Cardiac septum (tissue), 1 donor: ENCODE results near the gene ITPKC. TPM values are rescaled to one million over a fixed set of nuclear protein-coding genes. Genes with fewer than 3 reads are reported as not detected.
"Not testable (repeated sequence)": the region's sequence is repeated elsewhere in the genome, so short reads cannot be mapped to it uniquely, and the experiment has no call there.

Experiments
- DNase-seq: peaks from one replicate; pipeline ENCODE4 v3.0.0-alpha.2; 2020; ENCODE audit warnings: low spot score
- intact Hi-C: fragments of 100-400 bp; cut with DNase I; formaldehyde crosslinking; loops from one replicate; pipeline ENCODE4 v1.14.0; 2022
- total RNA-seq: library from RNA; stranded (reverse); fragmentation: NEBNext Ultra II Directional; extraction: Animal tissue kit (Norgen Biotek cat#: 25700); gene quantifications from one replicate; pipeline ENCODE4 v1.2.1, GENCODE V29; 2021
- donor health status: DM: no; HTN: no; CAD: no.

ITPKC gene
- total RNA-seq, 1 donor from 2014 or later = 10.0 TPM

DNA sequence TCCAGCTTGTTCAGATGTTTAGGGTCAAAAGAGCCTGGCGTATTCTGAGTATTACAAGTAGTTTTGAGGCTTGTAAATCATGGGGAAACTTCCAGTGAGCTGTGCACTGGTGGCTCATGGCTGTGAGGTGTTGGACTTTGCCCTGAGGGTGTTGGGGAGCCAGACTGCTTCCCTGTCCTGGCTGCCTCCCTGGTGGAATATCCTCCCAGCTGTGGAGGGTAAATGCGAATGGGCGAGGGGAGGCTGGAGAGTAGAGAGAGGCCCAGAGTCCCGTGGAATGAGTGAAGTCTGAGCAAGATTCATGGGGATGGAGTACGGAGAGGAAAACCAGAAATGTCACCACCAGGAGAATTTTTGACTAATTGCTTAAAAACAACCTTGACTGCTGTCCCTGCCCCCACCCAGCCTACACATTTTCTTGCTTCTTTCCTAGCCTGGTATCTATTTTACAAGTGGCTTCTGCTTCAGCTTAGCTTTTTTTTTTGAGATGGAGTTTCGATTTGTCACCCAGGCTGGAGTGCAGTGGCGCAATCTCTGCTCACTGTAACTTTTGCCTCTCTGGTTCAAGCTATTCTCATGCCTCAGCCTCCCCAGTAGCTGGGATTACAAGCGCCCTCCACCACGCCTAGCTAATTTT, 37.8 kb downstream of the ITPKC start:
- no peak for DNase-seq
- intact Hi-C loops = no loop called here

- intact Hi-C loops = no loop called here
- no peak for DNase-seq
Observed at GRCh38 chr19:40755248-40755624, 38.3 kb downstream of the ITPKC start.

DNA sequence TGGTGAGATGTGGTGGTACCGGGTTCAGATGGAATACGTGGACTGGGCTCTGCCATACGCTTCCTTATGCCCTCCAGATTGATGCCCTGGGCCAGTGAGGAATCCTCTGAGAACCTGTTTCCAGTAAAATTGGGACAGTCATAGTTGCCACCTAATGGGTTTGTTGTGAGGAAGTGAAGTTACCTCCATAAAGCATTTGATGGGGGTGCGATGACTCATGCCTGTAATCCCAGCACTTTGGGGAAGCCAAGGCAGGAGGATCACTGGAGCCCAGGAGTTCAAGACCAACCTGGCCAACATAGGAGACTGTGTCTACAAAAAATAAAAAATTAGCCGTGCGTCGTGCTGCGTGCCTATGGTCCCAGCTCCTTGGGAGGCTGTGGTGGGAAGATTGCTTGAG, 38.9 kb downstream of the ITPKC start:
- intact Hi-C loops = no loop called here
- DNase-seq = no peak

GRCh38 chr19:40756502-40757110, 39.7 kb downstream of the ITPKC start:
- DNase-seq = no peak
- intact Hi-C loops = no loop called here

GRCh38 chr19:40758491-40758890, 41.6 kb downstream of the ITPKC start:
- DNase-seq = no peak
- intact Hi-C loops = no loop called here

- intact Hi-C loops = no loop called here
- DNase-seq = no peak
Observed at GRCh38 chr19:40759352-40759751, 42.4 kb downstream of the ITPKC start.

DNA sequence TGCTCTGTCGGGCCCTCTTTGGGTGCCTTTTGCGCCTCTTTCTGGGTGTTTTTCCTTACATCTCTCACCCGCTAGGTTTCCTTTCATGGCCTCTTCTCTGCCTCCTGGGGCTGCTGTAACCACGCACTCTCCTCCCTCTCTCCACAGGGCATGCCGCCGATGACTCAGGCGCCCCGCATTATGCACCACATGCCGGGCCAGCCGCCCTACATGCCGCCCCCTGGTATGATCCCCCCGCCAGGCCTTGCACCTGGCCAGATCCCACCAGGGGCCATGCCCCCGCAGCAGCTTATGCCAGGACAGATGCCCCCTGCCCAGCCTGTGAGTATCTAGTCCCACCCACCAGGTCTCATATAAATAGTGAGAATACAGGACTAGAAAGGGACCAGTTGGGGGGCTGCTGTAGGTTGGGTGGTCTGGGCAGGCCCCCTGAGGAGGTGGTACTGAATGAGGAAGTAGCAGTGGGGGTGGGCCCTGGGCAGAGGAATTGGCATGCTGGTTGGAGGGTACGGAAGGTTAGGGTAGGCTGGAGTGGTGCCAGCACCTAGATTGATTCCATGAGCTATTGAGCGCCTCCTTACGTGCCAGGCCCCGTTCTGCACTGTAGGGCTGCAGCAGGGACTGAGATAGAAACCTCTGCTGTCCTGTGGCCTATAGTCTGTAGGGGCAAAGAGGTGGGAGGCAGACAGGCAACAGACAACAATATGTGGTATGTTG, 46.0 kb downstream of the ITPKC start:
- no peak for DNase-seq

DNA sequence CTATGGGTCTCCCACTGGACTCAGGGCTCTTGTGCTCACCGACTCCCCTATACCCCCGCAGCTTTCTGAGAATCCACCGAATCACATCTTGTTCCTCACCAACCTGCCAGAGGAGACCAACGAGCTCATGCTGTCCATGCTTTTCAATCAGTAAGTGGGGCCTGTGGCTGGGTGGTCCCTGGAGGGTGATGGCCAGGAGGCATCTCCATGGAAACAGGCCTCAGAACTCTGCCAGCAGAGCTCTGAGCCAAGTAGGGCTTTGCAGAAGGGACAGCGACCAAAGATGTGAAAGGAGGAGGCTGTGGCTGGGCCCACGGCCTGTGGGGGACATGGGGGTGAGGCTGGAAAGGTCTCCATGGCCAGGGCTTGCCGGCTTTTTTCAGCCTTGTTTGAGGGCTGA, 46.6 kb downstream of the ITPKC start:
- DNase-seq = no peak
- intact Hi-C loops = no loop called here

More for the DNA sequence above, 46.0 kb downstream of the ITPKC start:
- intact Hi-C loops = no loop called here

DNA sequence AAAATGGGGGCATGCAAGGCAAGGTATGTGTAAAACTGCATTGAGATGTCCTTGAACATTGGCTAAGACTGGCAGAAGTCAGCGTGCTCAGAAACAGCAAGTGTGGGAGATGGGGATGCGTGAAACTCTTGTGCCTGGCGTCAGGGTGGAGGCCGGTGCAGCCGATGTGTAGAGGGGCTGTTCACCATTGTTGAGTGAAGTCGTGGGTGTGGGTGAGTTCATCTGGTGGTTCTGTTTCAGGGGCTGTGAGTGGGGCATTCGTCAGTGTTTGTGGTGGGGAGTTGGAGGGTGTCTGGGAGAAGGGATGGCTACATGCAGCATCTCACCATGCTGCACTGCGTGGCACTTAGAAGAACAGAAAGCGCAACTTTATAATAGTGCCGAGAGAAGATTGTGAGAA, 47.1 kb downstream of the ITPKC start:
- DNase-seq = no peak
- intact Hi-C loops = no loop called here

DNA sequence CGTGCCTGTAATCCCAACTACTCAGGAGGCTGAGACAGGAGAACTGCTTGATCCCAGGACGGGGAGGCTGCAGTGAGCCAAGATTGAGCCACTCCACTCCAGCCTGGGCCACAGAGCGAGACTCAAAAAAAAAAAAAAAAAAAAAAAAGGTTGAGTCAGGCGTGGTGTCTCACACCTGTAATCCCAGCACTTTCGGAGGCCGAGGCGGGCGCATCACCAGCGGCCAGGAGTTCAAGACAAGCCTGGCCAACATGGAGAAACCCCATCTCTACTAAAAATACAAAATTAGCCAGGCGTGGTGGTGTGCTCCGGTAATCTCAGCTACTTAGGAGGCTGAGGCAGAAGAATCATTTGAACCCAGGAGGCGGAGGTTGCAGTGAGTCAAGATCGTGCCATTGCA, 49.5 kb downstream of the ITPKC start:
- DNase-seq, intact Hi-C loops: not testable (repeated sequence)

GRCh38 chr19:40768869-40769268, 52.0 kb downstream of the ITPKC start:
- DNase-seq = no peak
- intact Hi-C loops = no loop called here

DNA sequence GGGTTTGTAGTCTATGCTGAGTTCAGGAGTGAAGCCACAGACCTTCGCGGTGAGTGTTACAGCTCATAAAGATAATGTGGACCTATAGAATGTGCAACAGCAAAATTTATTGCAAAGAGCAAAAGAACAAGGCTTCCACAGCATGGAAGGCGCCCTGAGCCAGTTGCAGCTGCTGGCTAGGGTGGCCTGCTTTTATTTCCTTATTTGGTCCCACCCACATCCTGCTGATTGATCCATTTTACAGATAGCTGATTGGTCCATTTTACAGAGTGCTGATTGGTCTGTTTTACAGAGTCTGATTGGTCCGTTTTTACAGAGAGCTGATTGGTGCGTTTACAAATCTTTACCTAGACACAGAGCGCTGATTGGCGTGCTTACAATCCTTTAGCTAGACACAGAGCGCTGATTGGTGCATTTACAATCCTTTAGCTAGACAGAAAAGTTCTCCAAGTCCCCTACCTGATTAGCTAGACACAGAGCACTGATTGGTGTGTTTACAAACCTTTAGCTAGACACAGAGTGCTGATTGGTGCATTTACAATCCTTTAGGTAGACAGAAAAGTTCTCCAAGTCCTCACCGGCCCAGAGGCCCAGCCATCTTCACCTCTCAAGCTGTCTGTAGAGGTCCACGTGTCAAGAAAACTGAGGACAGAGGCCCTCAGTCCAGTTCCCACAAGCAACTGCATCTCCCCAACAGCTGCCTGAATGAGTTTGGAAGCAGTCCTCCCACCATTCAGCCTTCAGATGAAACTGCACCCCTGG, 54.4 kb downstream of the ITPKC start:
- intact Hi-C loops = not testable (repeated sequence)

DNA sequence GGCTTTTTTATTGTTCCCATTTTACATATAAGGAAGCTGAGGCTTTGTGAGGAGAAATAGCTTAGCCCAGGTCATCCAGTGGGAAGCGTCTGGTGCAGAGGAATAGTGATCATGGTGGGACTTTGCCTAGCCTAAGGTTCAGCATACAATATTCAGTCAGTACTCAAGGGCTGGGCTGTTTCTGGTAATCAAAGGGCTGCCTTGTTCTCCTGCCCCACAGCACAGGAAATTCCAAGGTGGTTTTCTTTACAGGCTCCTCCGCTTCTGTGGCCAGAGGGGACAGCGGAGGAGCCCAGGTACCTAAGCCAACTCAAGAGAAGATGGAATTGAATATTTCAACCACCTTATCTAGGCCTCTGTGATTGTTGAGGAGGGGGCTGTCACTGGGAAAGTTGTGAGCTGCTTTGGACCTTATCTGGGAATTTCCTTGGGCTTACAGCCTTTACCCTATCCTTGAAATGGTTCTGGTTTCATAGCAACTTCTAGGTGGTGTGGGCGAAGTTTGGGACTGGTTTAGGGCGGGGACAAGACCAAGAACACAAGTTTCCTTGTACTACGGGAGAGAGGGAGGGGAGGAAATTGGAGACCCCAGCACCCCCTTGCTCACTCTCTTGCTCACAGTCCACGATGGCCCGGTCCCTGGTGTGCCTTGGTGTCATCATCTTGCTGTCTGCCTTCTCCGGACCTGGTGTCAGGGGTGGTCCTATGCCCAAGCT, 58.2 kb downstream of the ITPKC start, which contains the start of gene MIA:
Gene MIA, plus strand, starts transcription at position 606 of the 716 bp plus-strand sequence. Its CDS starts 22 bp downstream, at position 628.
- no peak for DNase-seq

More for the DNA sequence above, 54.4 kb downstream of the ITPKC start:
- not testable (repeated sequence) for DNase-seq

GRCh38 chr19:40775632-40776022, 58.7 kb downstream of the ITPKC start:
- no peak for DNase-seq
- intact Hi-C loops = no loop called here

More for the DNA sequence above, 58.2 kb downstream of the ITPKC start, which contains the start of gene MIA:
- intact Hi-C loops = no loop called here

- intact Hi-C loops = no loop called here
- no peak for DNase-seq
Observed at GRCh38 chr19:40776364-40776763, 59.5 kb downstream of the ITPKC start.

DNA sequence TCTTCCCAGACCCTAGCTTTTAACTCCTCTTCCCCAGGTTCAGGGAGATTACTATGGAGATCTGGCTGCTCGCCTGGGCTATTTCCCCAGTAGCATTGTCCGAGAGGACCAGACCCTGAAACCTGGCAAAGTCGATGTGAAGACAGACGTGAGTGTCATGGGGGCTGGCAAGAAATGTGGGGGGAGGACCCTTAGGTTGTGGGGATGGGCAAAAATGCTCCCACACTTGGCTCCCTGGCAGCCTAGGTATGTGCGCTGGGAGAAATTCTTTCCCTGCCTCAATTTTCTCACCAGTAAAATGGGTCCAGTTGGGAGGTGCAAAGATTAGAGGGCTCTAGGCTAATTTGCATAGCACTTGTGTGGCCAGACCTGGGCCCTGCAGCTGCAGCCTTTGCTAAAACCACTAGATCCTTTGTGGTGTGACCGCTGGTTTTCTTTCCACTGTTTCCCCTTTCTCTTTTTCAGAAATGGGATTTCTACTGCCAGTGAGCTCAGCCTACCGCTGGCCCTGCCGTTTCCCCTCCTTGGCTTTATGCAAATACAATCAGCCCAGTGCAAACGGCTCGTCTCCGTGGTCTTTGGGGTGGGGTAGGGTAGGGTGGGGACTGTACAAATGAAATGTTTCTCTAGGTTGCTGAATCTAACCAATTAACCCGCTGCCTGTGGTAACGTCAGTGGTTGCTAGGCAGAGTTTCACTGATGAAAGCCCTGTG, 60.2 kb downstream of the ITPKC start:
- DNase-seq = peak; percentile 95
- intact Hi-C loops = no loop called here

DNA sequence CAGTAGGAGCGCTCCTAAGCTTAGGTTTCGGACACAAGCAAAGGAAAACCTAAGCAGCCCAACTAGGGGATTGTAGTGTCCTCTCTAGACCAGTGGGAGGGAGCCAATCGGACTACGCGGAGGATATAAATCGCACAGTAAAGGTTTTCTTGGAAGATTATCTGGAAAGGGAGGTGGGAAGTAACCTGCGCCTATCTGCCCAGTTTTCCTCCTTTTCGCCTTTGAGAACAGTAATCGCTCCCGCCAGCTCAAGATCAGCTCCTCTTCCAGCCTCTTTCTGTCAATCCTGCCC, 60.7 kb downstream of the ITPKC start:
- intact Hi-C loops = no loop called here
- DNase-seq = no peak

GRCh38 chr19:40777937-40778705, 61.2 kb downstream of the ITPKC start, which contains the start of gene RAB4B:
RAB4B (plus strand) TSS chr19:40778247; CDS start chr19:40778376, 129 bp downstream.
- intact Hi-C loops = loop anchor here (2.0 kb wide), 1 partner anchor 27 kb away; the partner anchor contains the start of genes ACTMAP and SNRPA
- peak; percentile 100 for DNase-seq
